HG03469 (cell line): ENCODE measurements around the gene PRDM16.

Experiments
- ATAC-seq: cut with Tn5 transposase; IDR thresholded peaks from one replicate; pipeline ENCODE4 v1.9.1; 2021; ENCODE audit warnings: mild to moderate bottlenecking, moderate library complexity, moderate number of reproducible peaks; ENCODE audit not compliant: unreplicated experiment

Gene PRDM16

DNA sequence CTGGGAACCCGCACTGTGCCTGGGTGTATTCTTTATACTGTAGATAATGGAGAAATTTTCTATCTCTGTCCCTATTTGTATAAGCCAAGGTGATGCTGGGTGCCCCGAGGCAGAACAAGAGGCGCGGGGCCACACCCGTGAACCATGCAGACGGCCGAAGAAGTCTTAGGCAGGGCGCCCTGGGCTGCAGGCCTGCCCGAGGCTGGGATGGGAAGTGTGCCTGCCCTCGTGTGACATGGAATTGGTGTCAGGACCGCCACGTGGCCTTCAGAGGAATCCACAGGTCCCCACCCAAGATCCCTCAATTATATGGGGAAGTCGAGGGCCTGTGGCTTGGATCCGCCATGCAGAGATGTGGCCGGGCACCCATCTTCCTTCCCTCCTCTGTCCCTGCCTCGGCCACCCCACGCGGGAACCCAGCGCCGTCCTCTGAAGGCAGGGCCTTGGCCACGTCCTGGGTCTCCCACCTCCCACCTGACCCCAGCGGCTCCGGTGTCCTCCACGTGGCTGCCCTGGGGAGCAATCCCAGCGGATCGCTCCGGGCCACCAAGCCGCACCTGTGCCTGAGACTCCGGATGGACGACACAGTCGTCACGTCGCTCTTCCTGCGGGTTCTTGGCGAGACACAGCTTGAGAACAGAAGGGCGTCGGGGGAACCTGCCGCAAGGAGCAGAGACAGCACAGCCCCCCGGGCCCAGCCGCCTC, 365.6 kb downstream of the PRDM16 start:
- no peak for ATAC-seq

- no peak for ATAC-seq
These were observed 366.7 kb downstream of the PRDM16 start for GRCh38 chr1:3435666-3436065.

DNA sequence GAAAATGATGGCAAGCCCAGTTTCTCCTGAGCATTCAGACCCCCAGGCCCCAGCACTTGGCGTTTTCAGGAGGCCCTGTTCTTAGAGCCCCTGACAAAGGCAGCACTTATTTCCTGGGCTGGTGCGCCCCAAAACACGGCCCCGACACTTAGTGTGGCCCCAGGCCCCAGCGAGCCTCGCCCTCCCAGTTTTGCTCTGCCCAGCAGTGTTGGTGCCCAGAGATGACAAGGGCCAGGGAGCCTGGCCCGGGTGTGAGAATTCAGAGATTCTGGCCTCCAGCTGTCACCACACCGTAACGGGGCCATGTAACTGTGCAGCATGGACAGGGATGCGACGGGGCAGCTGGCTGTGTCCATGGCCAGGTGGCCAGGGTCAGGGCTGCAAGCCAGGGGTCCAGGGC, 367.4 kb downstream of the PRDM16 start:
- ATAC-seq, result no peak

GRCh38 chr1:3436901-3437300, 367.9 kb downstream of the PRDM16 start:
- no peak for ATAC-seq

DNA sequence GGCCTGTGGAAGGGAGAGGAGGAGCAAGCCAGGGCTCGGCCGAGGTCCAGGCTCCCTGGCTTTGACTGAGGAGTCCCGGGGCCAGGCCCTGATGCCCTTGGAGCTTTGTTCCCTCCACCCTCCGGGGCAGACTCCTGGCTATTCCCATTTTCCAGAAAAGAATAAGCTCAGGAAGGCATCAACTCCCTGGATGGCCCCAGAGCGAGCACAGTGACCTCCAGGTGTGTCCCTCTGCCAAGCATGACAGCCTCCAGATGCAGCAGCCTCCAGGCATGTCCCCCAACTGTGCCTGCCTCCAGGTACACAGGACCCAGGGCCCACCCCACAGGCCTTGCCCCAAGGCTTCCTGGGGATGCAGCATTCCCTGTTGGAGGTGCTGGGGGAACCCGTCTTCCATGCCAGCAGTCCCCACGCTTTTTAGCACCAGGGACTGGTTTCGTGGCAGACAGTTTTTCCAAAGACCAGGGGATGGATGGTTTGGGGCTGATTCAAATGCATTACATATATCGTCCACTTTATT, 369.7 kb downstream of the PRDM16 start:
- no peak for ATAC-seq

DNA sequence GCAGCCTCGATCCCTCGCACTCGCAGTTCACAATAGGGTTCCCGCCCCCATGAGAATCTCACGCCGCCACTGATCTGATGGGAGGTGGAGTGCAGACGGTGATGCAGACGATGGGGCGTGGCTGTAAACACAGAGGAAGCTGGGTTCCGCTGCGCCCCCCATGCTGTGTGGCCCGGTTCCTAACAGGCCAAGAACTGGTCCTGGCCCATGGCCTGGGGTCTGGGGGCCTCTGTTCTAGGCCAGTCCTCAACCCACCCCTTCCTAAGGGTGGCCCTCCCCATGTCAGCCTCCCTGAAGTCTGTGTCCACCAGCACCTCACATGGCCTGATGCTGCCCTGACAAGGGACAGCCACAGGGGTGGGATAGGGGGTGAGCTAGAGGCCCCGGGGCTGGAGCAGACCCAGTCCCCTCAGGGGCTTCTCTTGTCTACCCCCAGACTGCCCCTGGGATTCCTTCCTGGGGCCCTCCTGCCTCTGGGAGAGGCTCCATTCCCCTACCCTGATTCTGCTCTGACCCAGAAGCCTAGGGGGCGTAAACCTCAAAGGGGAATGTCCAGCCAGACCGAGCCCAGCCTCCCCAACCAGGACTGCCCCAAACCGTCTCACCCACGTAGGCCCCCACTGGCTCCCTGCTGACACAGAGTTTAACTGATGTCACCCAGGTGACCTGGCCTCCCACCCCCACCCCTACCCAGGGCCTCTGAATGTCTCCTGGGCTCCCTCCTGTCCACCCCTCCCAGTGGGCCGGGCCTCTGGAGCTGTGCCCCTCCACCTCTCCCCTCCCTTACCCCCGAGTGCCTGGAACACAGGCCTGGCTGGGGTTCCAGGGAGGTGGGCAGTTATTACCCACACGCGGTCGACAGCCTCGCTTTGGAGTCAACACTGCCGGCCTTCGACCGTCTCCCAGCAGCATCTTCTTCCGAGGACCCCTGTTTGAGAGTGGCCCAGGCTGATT, 370.6 kb downstream of the PRDM16 start:
- ATAC-seq, result no peak

DNA sequence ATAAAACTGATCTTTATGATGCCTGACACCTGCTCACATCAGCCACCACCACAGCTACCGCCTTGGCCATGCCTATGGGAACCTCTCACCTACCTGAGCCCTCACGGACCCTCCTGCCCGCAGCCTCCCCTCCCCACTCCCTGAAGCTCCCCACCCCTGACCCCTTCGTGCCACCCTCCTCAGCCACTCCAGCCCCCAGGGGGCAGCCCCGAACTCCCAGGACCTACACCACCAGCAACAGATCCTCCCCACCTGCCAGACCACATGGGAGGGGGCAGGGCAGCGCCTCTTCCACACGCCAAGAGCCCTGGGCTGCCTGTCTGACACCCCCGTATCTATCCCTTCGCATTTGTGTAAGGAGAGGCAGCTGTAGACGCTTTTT, 371.3 kb downstream of the PRDM16 start:
- ATAC-seq, result no peak

DNA sequence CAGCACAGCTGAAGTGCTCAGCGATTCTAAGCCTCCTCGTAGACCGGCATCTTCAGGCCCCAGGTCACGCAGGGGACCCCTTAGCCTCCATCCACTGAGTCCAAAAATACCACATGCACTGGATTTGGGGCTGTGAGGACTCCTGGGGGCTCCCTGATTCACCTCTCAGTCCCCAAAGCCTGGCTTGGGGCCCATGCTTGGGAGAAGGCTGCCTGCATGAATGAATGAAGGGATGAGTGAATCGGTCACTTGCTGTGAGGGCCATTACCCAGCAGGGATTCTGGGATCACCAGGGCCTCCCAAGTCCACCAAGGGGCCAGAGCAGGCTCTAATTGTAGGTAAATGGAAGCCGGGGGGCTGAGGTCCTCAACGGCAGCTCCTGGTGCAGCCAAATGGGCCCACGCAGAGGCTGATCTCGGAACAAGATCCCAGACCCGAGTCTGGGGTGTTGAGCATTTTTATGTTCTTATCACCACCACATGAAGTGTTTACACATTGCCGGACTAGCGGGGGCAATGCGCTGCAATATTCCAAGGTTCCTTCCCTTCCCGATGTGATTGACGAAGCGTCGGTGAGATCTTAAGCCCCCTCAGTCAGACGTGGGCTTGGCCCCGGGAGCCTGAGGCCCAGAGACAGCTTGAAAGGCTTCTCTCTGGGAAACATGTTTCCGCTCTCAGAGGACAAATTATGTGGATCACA, 371.9 kb downstream of the PRDM16 start:
- ATAC-seq, result no peak

DNA sequence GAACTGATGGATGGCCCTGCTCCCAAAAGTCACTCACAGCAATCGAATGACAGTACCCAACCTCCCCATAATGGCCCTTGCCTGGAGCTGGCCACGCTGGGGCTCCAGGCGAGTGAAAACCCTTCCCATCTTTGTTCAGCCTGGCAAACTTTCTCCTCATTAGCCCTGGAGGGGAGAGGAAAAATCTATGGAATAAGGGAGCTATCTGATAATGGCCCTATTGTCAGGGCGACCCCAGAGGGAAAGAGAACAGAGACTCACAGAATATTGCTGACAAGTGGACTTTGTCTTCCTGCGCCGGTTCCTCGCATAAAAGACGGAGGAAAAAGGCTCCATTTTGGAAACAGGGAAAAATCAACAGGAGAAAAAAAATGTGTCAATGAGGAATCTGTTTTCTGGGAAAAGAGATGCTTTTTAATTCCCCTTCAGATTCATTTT, 372.4 kb downstream of the PRDM16 start:
- ATAC-seq, result no peak

GRCh38 chr1:3441880-3442279, 372.9 kb downstream of the PRDM16 start:
- no peak for ATAC-seq

- ATAC-seq, result no peak
These were observed 373.3 kb downstream of the PRDM16 start for GRCh38 chr1:3442331-3442730.

GRCh38 chr1:3442901-3443300, 373.9 kb downstream of the PRDM16 start:
- ATAC-seq, result no peak

DNA sequence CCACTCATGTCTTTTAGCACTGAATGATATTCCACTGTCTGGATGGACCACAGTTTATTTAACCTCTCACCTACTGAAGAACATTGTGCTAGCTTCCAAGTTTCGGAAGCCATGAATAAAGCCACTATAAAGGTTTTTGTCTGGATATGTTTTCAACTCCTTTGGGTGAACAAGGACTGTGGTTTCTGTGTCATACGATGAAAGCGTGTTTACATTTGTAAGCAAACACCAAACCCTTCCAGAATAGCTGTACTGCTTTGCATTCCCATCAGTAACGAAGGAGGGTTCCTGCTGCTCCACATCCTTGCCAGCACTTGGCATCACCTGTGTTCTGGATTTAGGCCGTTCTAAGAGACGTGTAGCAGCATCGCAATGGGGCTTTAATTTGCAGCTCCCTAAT, 374.8 kb downstream of the PRDM16 start:
- ATAC-seq, result no peak

DNA sequence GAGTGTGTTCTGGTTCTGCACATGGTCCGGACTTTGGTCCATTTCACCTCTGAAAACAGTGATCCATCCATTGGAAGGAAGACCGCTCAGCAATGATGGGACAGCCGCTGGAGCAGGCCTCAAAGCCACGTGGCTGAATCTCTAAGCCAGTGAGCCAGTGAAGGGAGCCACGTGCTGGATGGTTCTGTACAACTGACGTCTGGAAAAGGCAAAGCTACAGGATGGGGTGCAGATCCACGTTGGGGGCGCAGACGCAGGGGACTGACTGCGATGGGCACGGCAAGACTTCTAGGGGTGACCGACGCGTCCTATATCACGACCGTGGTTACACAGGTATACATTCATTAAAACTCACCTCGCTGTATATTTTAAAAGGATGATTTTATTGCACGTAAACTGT, 375.3 kb downstream of the PRDM16 start:
- no peak for ATAC-seq

DNA sequence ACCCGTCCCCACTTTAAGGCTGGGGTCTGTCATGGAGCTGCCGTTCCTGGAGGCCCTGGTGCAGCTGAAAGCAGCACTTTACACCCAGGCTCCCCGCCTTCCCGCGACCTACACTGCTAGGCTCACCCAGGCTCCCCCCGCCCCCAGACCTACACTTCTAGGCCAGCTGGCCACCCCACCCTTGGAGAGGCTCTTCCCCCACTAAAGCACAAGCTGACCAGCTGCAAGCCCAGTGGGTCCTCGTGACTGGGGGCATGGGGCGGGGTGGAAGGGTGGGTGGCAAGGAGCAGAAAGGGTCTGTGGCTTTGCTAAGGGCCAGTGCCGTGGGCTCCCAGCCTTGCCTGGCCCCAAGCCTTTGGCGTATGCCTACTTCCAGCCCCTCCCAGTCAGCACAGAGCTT, 375.7 kb downstream of the PRDM16 start:
- no peak for ATAC-seq

GRCh38 chr1:3450202-3450863, 381.3 kb downstream of the PRDM16 start:
- ATAC-seq, result no peak

GRCh38 chr1:3450983-3451382, 382.0 kb downstream of the PRDM16 start:
- no peak for ATAC-seq

DNA sequence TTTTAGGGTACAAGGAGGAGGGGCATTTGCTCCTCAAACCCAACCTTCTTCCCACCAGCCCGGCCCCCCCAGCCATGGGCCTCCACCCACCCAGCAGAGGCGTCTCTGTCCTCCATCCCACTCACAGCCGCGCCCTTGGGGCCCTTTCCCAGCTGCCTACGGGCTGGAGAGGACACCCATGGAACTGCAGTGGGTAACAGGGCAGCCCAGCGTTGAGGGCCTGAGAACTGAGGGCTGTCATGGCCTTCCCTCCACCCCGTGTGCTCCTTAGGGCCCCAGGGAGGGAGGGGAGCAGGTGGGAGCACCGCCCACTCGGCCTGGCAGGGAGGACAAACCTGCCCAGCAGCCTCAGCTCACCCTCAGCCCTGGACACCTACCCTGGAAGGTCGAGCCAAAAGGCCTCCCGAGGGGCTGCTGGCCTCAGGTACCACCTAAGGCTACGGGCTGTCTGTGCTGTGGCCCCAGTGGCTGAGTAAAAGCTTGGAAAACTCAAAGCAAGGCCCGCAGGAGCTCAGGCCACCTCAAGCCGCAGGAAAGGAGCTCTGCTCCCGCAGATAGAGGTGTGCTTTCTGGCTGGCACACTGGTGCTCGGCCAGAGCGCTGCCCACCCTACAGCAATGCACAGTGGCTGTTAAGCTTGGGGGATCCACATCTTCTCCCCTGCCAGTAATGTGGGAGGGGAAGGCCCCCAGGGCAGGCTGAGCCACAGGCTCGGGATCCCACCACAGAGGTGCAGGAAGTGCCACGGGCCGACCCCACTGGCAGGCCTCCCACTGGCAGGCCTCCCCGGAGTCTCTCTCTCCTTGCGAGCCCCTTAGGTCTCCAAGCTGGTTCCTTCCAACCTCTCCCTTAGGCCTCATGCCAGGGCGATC, 383.2 kb downstream of the PRDM16 start:
- no peak for ATAC-seq

DNA sequence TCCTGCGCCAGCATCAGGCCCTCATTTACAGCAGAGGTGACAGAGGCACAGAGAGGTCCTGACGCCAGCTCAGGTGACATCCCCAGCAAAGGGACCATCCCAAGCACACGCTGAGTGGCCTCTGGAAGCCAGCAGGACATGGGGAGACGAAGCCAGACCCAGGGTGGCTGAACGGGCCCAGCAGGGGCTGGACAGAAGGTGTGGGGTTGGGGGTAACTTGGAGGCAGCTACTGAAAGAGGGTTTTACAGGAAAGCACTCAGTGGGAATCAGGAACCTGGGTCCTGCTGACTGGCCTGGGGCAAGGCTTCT, 383.8 kb downstream of the PRDM16 start:
- ATAC-seq, result no peak

DNA sequence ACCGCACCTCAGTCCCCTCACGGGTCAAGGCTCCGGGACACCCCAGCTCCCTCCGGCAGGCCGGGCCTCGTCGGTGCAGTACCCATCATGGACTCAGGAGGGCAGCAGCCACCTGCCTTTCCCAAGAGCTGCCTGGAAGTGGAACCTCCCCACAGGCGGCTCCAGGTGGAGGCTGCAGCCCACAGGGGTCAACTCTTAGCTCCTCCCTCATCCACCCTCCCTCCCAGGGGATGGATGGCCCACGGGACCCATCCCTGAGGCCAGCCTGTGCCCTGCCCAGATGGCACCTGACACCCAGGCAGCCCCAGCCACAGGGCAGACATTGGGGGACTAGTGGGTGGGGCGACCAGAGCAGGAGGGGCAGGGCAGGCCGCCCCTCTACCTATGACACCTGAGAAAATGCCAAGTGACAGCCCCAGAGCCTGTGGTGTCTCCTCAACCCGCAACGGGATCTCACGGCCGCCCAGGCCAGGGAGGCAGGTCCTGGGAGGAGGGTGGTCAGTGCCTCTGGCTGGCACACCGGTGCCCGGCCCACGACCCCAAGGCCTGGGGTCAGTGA, 384.3 kb downstream of the PRDM16 start:
- no peak for ATAC-seq
